GM12878 (cell line): ENCODE results near the gene CD209. TPM values are rescaled to one million over a fixed set of nuclear protein-coding genes. Genes with fewer than 3 reads are reported as not detected.

Experiments used
- ATAC-seq: fragments of 200-7000 bp; cut with Tn5 transposase; 3 replicates; pipeline ENCODE4 v1.9.1; 2020; ENCODE audit warnings: mild to moderate bottlenecking, moderate library complexity
- BruUV-seq: library from RNA; stranded (reverse); fragments of 400-500 nt; replicated peaks from 2 replicates; lab custom pipeline; 2021; lab: Mats Ljungman, UMichigan
- CTCF ChIA-PET: fragments of 300-600 bp; sonication (Branson Sonifier 250); formaldehyde crosslinking; extraction: SDS; loops from one replicate; lab custom pipeline; 2021; ENCODE audit warnings: inconsistent platforms; lab: Yijun Ruan, JAX
- POLR2A ChIA-PET: fragments of 350-600 bp; formaldehyde crosslinking; extraction: SDS; loops from one replicate; lab custom pipeline; 2021; ENCODE audit warnings: inconsistent platforms; lab: Charles Lee
- RAD21 ChIA-PET: fragments of 300-600 bp; sonication (Branson Sonifier 250); formaldehyde crosslinking; loops from one replicate; lab custom pipeline; 2023; ENCODE audit warnings: antibody characterized with exemption; ENCODE audit not compliant: unreplicated experiment; lab: Charles Lee
- SMC1A ChIA-PET: fragments of 300-600 bp; sonication (Branson Sonifier 250); formaldehyde crosslinking; loops from one replicate; lab custom pipeline; 2023; ENCODE audit not compliant: unreplicated experiment, uncharacterized antibody; lab: Charles Lee
- DNase-seq: peaks from one replicate; pipeline ENCODE4 v3.0.0-alpha.2; 2011; ENCODE audit warnings: low read depth, low spot score
- FAIRE-seq: peaks from 3 replicates; lab custom pipeline; 2011; peaks lifted over from hg19 to GRCh38; lab: Jason Lieb, UNC
- H2AFZ ChIP-seq: 2 replicates; pipeline ENCODE4 v1.6.0; 2011; ENCODE audit warnings: low read depth, low read length, control low read depth; ENCODE audit not compliant: control insufficient read depth
- H3K27ac ChIP-seq: 2 replicates; pipeline ENCODE4 v1.5.1; 2011; ENCODE audit warnings: control low read depth; ENCODE audit not compliant: control insufficient read depth, insufficient read depth
- H3K27me3 ChIP-seq, 2 experiments: replicated peaks in 1 of 2; 2 replicates each; pipeline versions ENCODE4 v1.6.0 to v1.6.1; 2011; ENCODE audit warnings: low read length in 1 of 2; ENCODE audit not compliant: control insufficient read depth in 2 of 2, insufficient read depth in 2 of 2
- H3K36me3 ChIP-seq, 2 experiments: 2 replicates each; pipeline ENCODE4 v1.5.1; 2011; ENCODE audit warnings: low read length in 1 of 2; ENCODE audit not compliant: control insufficient read depth in 2 of 2, insufficient read depth in 2 of 2
- H3K4me1 ChIP-seq: 2 replicates; pipeline ENCODE4 v1.6.1; 2011; ENCODE audit warnings: mild to moderate bottlenecking, low read length, moderate library complexity, mixed read lengths; ENCODE audit not compliant: control insufficient read depth, insufficient read depth
- H3K4me2 ChIP-seq: 2 replicates; pipeline ENCODE4 v1.6.0; 2011; ENCODE audit warnings: control low read depth; ENCODE audit not compliant: control insufficient read depth, insufficient read depth
- H3K4me3 ChIP-seq: fragments of 200-600 bp; sonication (generic); 2 replicates; pipeline ENCODE4 v1.5.1; 2016
- H3K79me2 ChIP-seq: 2 replicates; pipeline ENCODE4 v1.6.0; 2011; ENCODE audit warnings: low read length; ENCODE audit not compliant: control insufficient read depth, insufficient read depth
- H3K9ac ChIP-seq: 2 replicates; pipeline ENCODE4 v1.8.0; 2011; ENCODE audit warnings: low read length, control low read depth, mixed read lengths; ENCODE audit not compliant: control insufficient read depth, insufficient read depth
- H3K9me3 ChIP-seq: replicated peaks from 3 replicates; pipeline ENCODE4 v1.5.1; 2011; ENCODE audit warnings: mild to moderate bottlenecking, low read length; ENCODE audit not compliant: control insufficient read depth, insufficient read depth
- H4K20me1 ChIP-seq: 2 replicates; pipeline ENCODE4 v1.6.0; 2011; ENCODE audit not compliant: control insufficient read depth, insufficient read depth
- CREB1 ChIP-seq: IDR thresholded peaks from 2 replicates; pipeline ENCODE4 v1.6.1; 2012; ENCODE audit warnings: low read depth, mild to moderate bottlenecking, inconsistent platforms
- HDGF ChIP-seq: fragments of 450-650 bp; IDR thresholded peaks from 2 replicates; pipeline ENCODE4 v1.6.1; 2016; ENCODE audit warnings: antibody characterized with exemption
- JUNB ChIP-seq: IDR thresholded peaks from 2 replicates; pipeline ENCODE4 v1.6.1; 2016; ENCODE audit warnings: antibody characterized with exemption, mild to moderate bottlenecking
- KLF5 ChIP-seq: fragments of 450-650 bp; IDR thresholded peaks from 2 replicates; pipeline ENCODE4 v1.6.1; 2014; ENCODE audit warnings: mild to moderate bottlenecking; ENCODE audit not compliant: partially characterized antibody
- MEF2A ChIP-seq: IDR thresholded peaks from 2 replicates; pipeline ENCODE4 v1.6.1; 2011; ENCODE audit warnings: low read depth, mild to moderate bottlenecking, low read length, moderate library complexity; ENCODE audit not compliant: insufficient read depth
- PAX5 ChIP-seq: IDR thresholded peaks from 2 replicates; pipeline ENCODE4 v1.6.1; 2011; ENCODE audit warnings: low read depth, low read length, borderline replicate concordance
- POU2F2 ChIP-seq: IDR thresholded peaks from 3 replicates; pipeline ENCODE4 v1.6.1; 2011; ENCODE audit warnings: low read depth, mild to moderate bottlenecking, low read length, borderline replicate concordance
- RELA ChIP-seq: fragments of 450-650 bp; IDR thresholded peaks from 2 replicates; pipeline ENCODE4 v1.8.0; 2014; ENCODE audit warnings: borderline replicate concordance; ENCODE audit not compliant: partially characterized antibody
- RELB ChIP-seq: fragments of 450-650 bp; IDR thresholded peaks from 2 replicates; pipeline ENCODE4 v1.6.1; 2017; ENCODE audit warnings: low read depth, mild to moderate bottlenecking, moderate library complexity
- TCF3 ChIP-seq: IDR thresholded peaks from 2 replicates; pipeline ENCODE4 v1.6.1; 2012; ENCODE audit warnings: low read depth, mild to moderate bottlenecking, low read length, borderline replicate concordance; ENCODE audit not compliant: insufficient read depth
- ZNF24 ChIP-seq: fragments of 450-650 bp; IDR thresholded peaks from 2 replicates; pipeline ENCODE4 v1.6.1; 2017; ENCODE audit warnings: antibody characterized with exemption, mild to moderate bottlenecking
- WGBS: methylation state at CpG from one replicate; pipeline ENCODE4 v1.1.6; 2016; ENCODE audit warnings: low lambda C conversion rate; ENCODE audit not compliant: insufficient replicate concordance, insufficient coverage; ENCODE audit errors: missing lambda C conversion rate; 5-methylcytosine and 5-hydroxymethylcytosine counted together
- in situ Hi-C: fragments of 300-500 bp; cut with MboI; formaldehyde crosslinking; loops from 9 replicates; pipeline ENCODE4 v1.14.3; 2018; ENCODE audit warnings: mixed read lengths
- intact Hi-C: fragments of 100-400 bp; cut with micrococcal nuclease; formaldehyde crosslinking; loops from one replicate; pipeline ENCODE4 v1.14.2; 2022; ENCODE audit not compliant: unreplicated experiment
- polyA plus RNA-seq, 11 experiments: library from polyadenylated mRNA; depleted of rRNA in 4 of 11; unstranded in 6 of 11; stranded (reverse) in 5 of 11; fragments of >200 nt; fragmentation: Nextera tagmentation in 4 of 11; fragmentation: Illumina TruSeq in 1 of 11; extraction: Ambion mirVana in 4 of 11; extraction: Trizol in 1 of 11; gene quantifications; 1 replicate in 1 of 11; 2 replicates in 10 of 11; pipeline versions ENCODE4 v1.2.1 to v1.2.3, GENCODE V29; 2011 to 2016; ENCODE audit warnings: inconsistent platforms in 2 of 11, missing spikeins in 2 of 11, low read depth in 1 of 11
- total RNA-seq, 4 experiments: library from RNA; depleted of rRNA in 3 of 4; stranded (reverse); fragments of >200 nt in 3 of 4; fragmentation: Illumina TruSeq in 1 of 4; extraction: Trizol in 1 of 4; gene quantifications; 2 replicates each; pipeline versions ENCODE4 v1.2.1 to v1.2.3, GENCODE V29; 2013 to 2021

CD209 gene
- total and polyA plus RNA-seq, 10 of the 15 experiments (the other 5 are each of a cell fraction or from before 2014, with no cell fraction given) = 0.04 to 0.21 (median 0.10) TPM; not detected in 3

- Histone ChIP-seq H4K20me1 (no peaks in the 10 kb centered on the region), H3K36me3 (no peaks in the 10 kb centered on the region), H3K27me3 (peaks cover 4% of the 10 kb centered on the region in 2 experiments; a peak in 2 of 4 replicates), H3K79me2 (no peaks in the 10 kb centered on the region), H3K4me1 (peaks cover 9% of the 10 kb centered on the region), H2AFZ (no peak overlapping the region), H3K9me3 (no peaks in the 10 kb centered on the region; the same call in 2 of the 3 replicates), H3K4me2 (no peak overlapping the region), H3K27ac (no peak overlapping the region; the same call in 1 of the 2 replicates), H3K4me3 (no peak overlapping the region), H3K9ac (no peak overlapping the region)
- no peak for ATAC-seq
- DNase-seq = no peak
- TF ChIP-seq KLF5 (no peak), CREB1 (no peak), RELA (no peak), MEF2A (no peak), PAX5 (no peak)
- BruUV-seq = no TSS peak
- no peak for FAIRE-seq
- ChIA-PET CTCF (interaction anchor here (0.6 to 4.6 kb wide), 4 partner anchors 11 to 74 kb away, joined by 3 to 17 read pairs (median 4); no protein-coding TSS in a partner anchor), POLR2A (interaction anchor here (0.7 to 1.5 kb wide), 3 partner anchors 13 to 30 kb away, joined by 3 to 7 read pairs (median 3); no protein-coding TSS in a partner anchor), SMC1A (interaction anchor here (1.1 to 1.6 kb wide), 2 partner anchors 10 to 45 kb away, joined by 3 to 4 read pairs; partner anchors contain the start of gene TRAPPC5), RAD21 (interaction anchor here (2.4 kb wide), 1 partner anchor 20 kb away, joined by 8 read pairs; no protein-coding TSS in a partner anchor)
- WGBS = 26% methylated on average over 2 of the region's 2 CpGs
- in situ Hi-C loops (no loop called here), intact Hi-C loops (no loop called here)
Measured at GRCh38 chr19:7725791-7726190, 21.5 kb downstream of the CD209 start.

- Histone ChIP-seq H3K4me1 (peaks cover 16% of the 10 kb centered on the region), H3K4me2 (peak overlapping the region; percentile 63), H3K9me3 (peaks cover 2% of the 10 kb centered on the region; the same call in 1 of the 3 replicates), H4K20me1 (no peaks in the 10 kb centered on the region), H3K36me3 (no peaks in the 10 kb centered on the region), H3K27ac (0 out of 2 replicates have a peak overlapping the region, but pooled peaks have one; percentile 9), H3K9ac (no peak overlapping the region), H2AFZ (peak overlapping the region; percentile 61), H3K27me3 (no peaks in the 10 kb centered on the region), H3K4me3 (no peak overlapping the region), H3K79me2 (no peaks in the 10 kb centered on the region)
- FAIRE-seq (no peak), DNase-seq (peak; percentile 70), ATAC-seq (peak; percentile 77)
- ChIA-PET RAD21 (interaction anchor here (0.8 to 1.6 kb wide), 5 partner anchors 15 to 41 kb away, joined by 3 to 7 read pairs (median 4); partner anchors contain the start of genes FCER2 and TRAPPC5), CTCF (interaction anchor here (0.6 to 4.6 kb wide), 4 partner anchors 23 to 815 kb away, joined by 3 to 17 read pairs (median 5); partner anchors contain the start of gene TRAPPC5), SMC1A (interaction anchor here (0.6 to 1.5 kb wide), 7 partner anchors 11 to 724 kb away, joined by 3 to 5 read pairs (median 4); no protein-coding TSS in a partner anchor), POLR2A (interaction anchor here (1.2 to 1.4 kb wide), 2 partner anchors 9 to 14 kb away, joined by 4 to 6 read pairs; no protein-coding TSS in a partner anchor)
- in situ Hi-C loops = no loop called here
- intact Hi-C loops = no loop called here
- BruUV-seq = no TSS peak
- 1% methylated on average over 5 of the region's 5 CpGs for WGBS
- TF ChIP-seq POU2F2 (no peak), ZNF24 (no peak), TCF3 (peak; percentile 82), JUNB (0 out of 2 replicates have a peak, but pooled peaks have one; percentile 15), RELB (no peak), HDGF (0 out of 2 replicates have a peak, but pooled peaks have one; percentile 29)
Measured at GRCh38 chr19:7722231-7722651, 25.1 kb downstream of the CD209 start.
